Naive thymus-derived CD4-positive, alpha-beta T cell (primary cell): Measurements from ENCODE around the gene AQP5. TPM values are rescaled to one million over a fixed set of nuclear protein-coding genes. Genes with fewer than 3 reads are reported as not detected.

Experiments
- ATAC-seq: fragments of 150-1000 bp; cut with Tn5 transposase; 2 replicates; pipeline ENCODE4 v1.10.0; 2021; ENCODE audit warnings: mild to moderate bottlenecking, moderate library complexity
- CTCF ChIA-PET: fragments of 350-600 bp; sonication (Branson Sonifier 250); formaldehyde crosslinking; loops from one replicate; lab custom pipeline; 2021; ENCODE audit warnings: antibody characterized with exemption; lab: Charles Lee
- POLR2A ChIA-PET: fragments of 350-600 bp; sonication (Branson Sonifier 250); formaldehyde crosslinking; loops from one replicate; lab custom pipeline; 2021; ENCODE audit warnings: antibody characterized with exemption, inconsistent platforms; lab: Charles Lee
- DNase-seq, 9 donors: peaks; one replicate each; pipeline versions ENCODE4 v3.0.0 to v3.0.0-alpha.2; 2020 to 2022; ENCODE audit warnings: mixed read lengths in 1 of 9
- H3K27ac ChIP-seq: one replicate; pipeline ENCODE4 v1.7.0; 2013; ENCODE audit warnings: mild to moderate bottlenecking, low read depth, low read length, moderate library complexity
- H3K27me3 ChIP-seq, 2 donors: one replicate each; pipeline ENCODE4 v1.7.0; 2013; ENCODE audit warnings: low read length in 2 of 2, mild to moderate bottlenecking in 2 of 2, moderate library complexity in 2 of 2; ENCODE audit not compliant: control insufficient read depth in 2 of 2, insufficient read depth in 2 of 2
- H3K36me3 ChIP-seq, 3 experiments: 1 replicate in 2 of 3; 2 replicates in 1 of 3; pipeline ENCODE4 v1.7.0; 2013; ENCODE audit warnings: low read length in 3 of 3, mild to moderate bottlenecking in 3 of 3, moderate library complexity in 1 of 3; ENCODE audit not compliant: insufficient read depth in 3 of 3, control insufficient read depth in 2 of 3
- H3K4me1 ChIP-seq, 2 donors: one replicate each; pipeline ENCODE4 v1.7.0; 2013; ENCODE audit warnings: low read length in 2 of 2, mild to moderate bottlenecking in 2 of 2, moderate library complexity in 1 of 2; ENCODE audit not compliant: control insufficient read depth in 2 of 2, insufficient read depth in 2 of 2
- H3K4me3 ChIP-seq: 2 replicates; pipeline ENCODE4 v1.7.0; 2013; ENCODE audit warnings: mild to moderate bottlenecking, low read length
- H3K9me3 ChIP-seq, 3 experiments: 1 replicate in 2 of 3; 2 replicates in 1 of 3; pipeline ENCODE4 v1.7.0; 2013; ENCODE audit warnings: low read length in 3 of 3; ENCODE audit not compliant: control insufficient read depth in 2 of 3
- H3K27ac Mint-ChIP-seq, 9 donors: one replicate each; pipeline ENCODE4 v1.8.0; 2020 to 2022; ENCODE audit warnings: mixed read lengths in 9 of 9, mild to moderate bottlenecking in 8 of 9, moderate library complexity in 5 of 9, inconsistent platforms in 2 of 9
- H3K27me3 Mint-ChIP-seq, 5 donors: one replicate each; pipeline ENCODE4 v1.8.0; 2021 to 2022; ENCODE audit warnings: mixed read lengths in 5 of 5, mild to moderate bottlenecking in 1 of 5
- H3K36me3 Mint-ChIP-seq, 5 donors: one replicate each; pipeline ENCODE4 v1.8.0; 2020 to 2022; ENCODE audit warnings: mixed read lengths in 5 of 5, mild to moderate bottlenecking in 3 of 5, inconsistent platforms in 1 of 5
- H3K4me1 Mint-ChIP-seq, 7 donors: one replicate each; pipeline ENCODE4 v1.8.0; 2020 to 2022; ENCODE audit warnings: mixed read lengths in 7 of 7, mild to moderate bottlenecking in 3 of 7, inconsistent platforms in 1 of 7
- H3K4me3 Mint-ChIP-seq, 10 donors: one replicate each; pipeline ENCODE4 v1.8.0; 2020 to 2022; ENCODE audit warnings: mild to moderate bottlenecking in 10 of 10, mixed read lengths in 10 of 10, moderate library complexity in 6 of 10, inconsistent platforms in 2 of 10
- H3K9me3 Mint-ChIP-seq, 11 donors: one replicate each; pipeline ENCODE4 v1.8.0; 2020 to 2022; ENCODE audit warnings: mixed read lengths in 11 of 11, mild to moderate bottlenecking in 4 of 11, inconsistent platforms in 1 of 11, moderate library complexity in 1 of 11
- intact Hi-C, 2 donors: fragments of 100-400 bp; cut with micrococcal nuclease; formaldehyde crosslinking; loops; one replicate each; pipeline ENCODE4 v1.15.1; 2023
- polyA plus RNA-seq, 2 donors: library from polyadenylated mRNA; unstranded; fragments of 300-500 nt; fragmentation: Illumina TruSeq; gene quantifications; one replicate each; pipeline ENCODE4 v1.2.3, GENCODE V29; 2021
- total RNA-seq, 6 experiments: library from RNA in 5 of 6; stranded (reverse) in 5 of 6; gene quantifications; 1 replicate in 5 of 6; 2 replicates in 1 of 6; pipeline ENCODE4 v1.2.3 and lab custom pipeline; 2021 to 2026

AQP5 gene
- total and polyA plus RNA-seq, 7 experiments from 2014 or later: not detected

- POLR2A ChIA-PET: no interaction called here
- intact Hi-C loops: loop anchor here (1.0 to 2.0 kb wide), 6 partner anchors 57 to 227 kb away; partner anchors contain the start of genes RACGAP1 (in 1 of the 2) and TMBIM6 (in 1 of the 2)
- peak overlapping the region; percentile 81 for H3K4me3 ChIP-seq
- H3K4me1 ChIP-seq: peaks cover 0 to 9% of the 10 kb centered on the region in 2 donors
- no peaks in the 10 kb centered on the region for H3K9me3 ChIP-seq
- peak overlapping the region; percentile 29 to 83 (median 80) for H3K4me3 Mint-ChIP-seq
- DNase-seq (no peak), ATAC-seq (peak; percentile 5)
- peaks cover 0 to 1% (median 0%) of the 10 kb centered on the region in 11 donors for H3K9me3 Mint-ChIP-seq
- H3K27me3 Mint-ChIP-seq: peaks cover 27 to 36% (median 30%) of the 10 kb centered on the region in 5 donors
- CTCF ChIA-PET: interaction anchor here (0.7 to 4.5 kb wide), 20 partner anchors 9 to 209 kb away, joined by 3 to 42 read pairs (median 6); partner anchors contain the start of genes CERS5 and FAIM2
- no peak overlapping the region for H3K27ac Mint-ChIP-seq
- H3K36me3 Mint-ChIP-seq: no peaks in the 10 kb centered on the region
- H3K27me3 ChIP-seq: no peaks in the 10 kb centered on the region
- no peak overlapping the region for H3K27ac ChIP-seq
- peaks cover 0 to 12% (median 4%) of the 10 kb centered on the region in 7 donors for H3K4me1 Mint-ChIP-seq
- H3K36me3 ChIP-seq: no peaks in the 10 kb centered on the region
These were observed 6.1 kb downstream of the AQP5 start for GRCh38 chr12:49967777-49968250.

GRCh38 chr12:49968471-49968870, 6.8 kb downstream of the AQP5 start:
- CTCF ChIA-PET: interaction anchor here (1.5 to 4.5 kb wide), 5 partner anchors 28 to 100 kb away, joined by 3 to 42 read pairs (median 8); no protein-coding TSS in a partner anchor
- peaks cover 0 to 9% of the 10 kb centered on the region in 2 donors for H3K4me1 ChIP-seq
- H3K4me3 ChIP-seq: no peak overlapping the region
- peaks cover 23 to 30% (median 25%) of the 10 kb centered on the region in 5 donors for H3K27me3 Mint-ChIP-seq
- ATAC-seq: no peak
- no peak overlapping the region for H3K27ac ChIP-seq
- no peak for DNase-seq
- no peak overlapping the region for H3K27ac Mint-ChIP-seq
- POLR2A ChIA-PET: no interaction called here
- H3K4me1 Mint-ChIP-seq: peaks cover 0 to 12% (median 4%) of the 10 kb centered on the region in 7 donors
- peak overlapping the region in 2 of 10 donors; percentile 25 to 80 for H3K4me3 Mint-ChIP-seq
- H3K36me3 ChIP-seq: no peaks in the 10 kb centered on the region
- H3K9me3 ChIP-seq: no peaks in the 10 kb centered on the region
- no peaks in the 10 kb centered on the region for H3K27me3 ChIP-seq
- H3K9me3 Mint-ChIP-seq: peaks cover 0 to 3% (median 0%) of the 10 kb centered on the region in 11 donors
- intact Hi-C loops: no loop called here
- H3K36me3 Mint-ChIP-seq: no peaks in the 10 kb centered on the region

- H3K4me1 Mint-ChIP-seq: peaks cover 0 to 12% (median 4%) of the 10 kb centered on the region in 7 donors
- H3K36me3 Mint-ChIP-seq: no peaks in the 10 kb centered on the region
- no peaks in the 10 kb centered on the region for H3K9me3 ChIP-seq
- H3K27me3 ChIP-seq: no peaks in the 10 kb centered on the region
- peaks cover 0 to 4% (median 0%) of the 10 kb centered on the region in 11 donors for H3K9me3 Mint-ChIP-seq
- ATAC-seq: no peak
- DNase-seq: no peak
- POLR2A ChIA-PET: no interaction called here
- CTCF ChIA-PET: interaction anchor here (2.5 to 4.5 kb wide), 3 partner anchors 29 to 100 kb away, joined by 6 to 42 read pairs (median 30); no protein-coding TSS in a partner anchor
- H3K27me3 Mint-ChIP-seq: peaks cover 19 to 24% (median 22%) of the 10 kb centered on the region in 5 donors
- no peak overlapping the region for H3K4me3 ChIP-seq
- H3K4me3 Mint-ChIP-seq: peak overlapping the region in 1 of 10 donors; percentile 13
- peaks cover 0 to 9% of the 10 kb centered on the region in 2 donors for H3K4me1 ChIP-seq
- no peak overlapping the region for H3K27ac Mint-ChIP-seq
- no peak overlapping the region for H3K27ac ChIP-seq
- intact Hi-C loops: no loop called here
- no peaks in the 10 kb centered on the region for H3K36me3 ChIP-seq
These were observed 7.4 kb downstream of the AQP5 start for GRCh38 chr12:49969027-49969426.

GRCh38 chr12:49969651-49970429, 8.2 kb downstream of the AQP5 start:
- ChIA-PET POLR2A (no interaction called here), CTCF (no interaction called here)
- H3K36me3 Mint-ChIP-seq: no peaks in the 10 kb centered on the region
- Histone ChIP-seq H3K27me3 (no peaks in the 10 kb centered on the region), H3K4me1 (peaks cover 0 to 9% of the 10 kb centered on the region in 2 donors), H3K36me3 (no peaks in the 10 kb centered on the region), H3K27ac (no peak overlapping the region), H3K9me3 (no peaks in the 10 kb centered on the region), H3K4me3 (no peak overlapping the region)
- no peak overlapping the region for H3K4me3 Mint-ChIP-seq
- DNase-seq (no peak), ATAC-seq (no peak)
- peaks cover 13 to 16% (median 14%) of the 10 kb centered on the region in 5 donors for H3K27me3 Mint-ChIP-seq
- H3K27ac Mint-ChIP-seq: no peak overlapping the region
- H3K9me3 Mint-ChIP-seq: peaks cover 0 to 4% (median 0%) of the 10 kb centered on the region in 11 donors
- H3K4me1 Mint-ChIP-seq: peaks cover 0 to 12% (median 4%) of the 10 kb centered on the region in 7 donors
- intact Hi-C loops: no loop called here

GRCh38 chr12:49970658-49971057, 9.0 kb downstream of the AQP5 start:
- peaks cover 0 to 4% (median 0%) of the 10 kb centered on the region in 11 donors for H3K9me3 Mint-ChIP-seq
- no peaks in the 10 kb centered on the region for H3K36me3 ChIP-seq
- H3K27ac ChIP-seq: no peak overlapping the region
- peaks cover 0 to 12% (median 4%) of the 10 kb centered on the region in 7 donors for H3K4me1 Mint-ChIP-seq
- no peak for DNase-seq
- H3K4me3 ChIP-seq: no peak overlapping the region
- no peaks in the 10 kb centered on the region for H3K9me3 ChIP-seq
- no peaks in the 10 kb centered on the region for H3K27me3 ChIP-seq
- H3K27ac Mint-ChIP-seq: no peak overlapping the region
- CTCF ChIA-PET: no interaction called here
- H3K4me1 ChIP-seq: peaks cover 0 to 9% of the 10 kb centered on the region in 2 donors
- peaks cover 7 to 13% (median 11%) of the 10 kb centered on the region in 5 donors for H3K27me3 Mint-ChIP-seq
- no peak for ATAC-seq
- H3K36me3 Mint-ChIP-seq: no peaks in the 10 kb centered on the region
- POLR2A ChIA-PET: interaction anchor here (0.6 kb wide), 1 partner anchor 1018 kb away, joined by 3 read pairs; no protein-coding TSS in a partner anchor
- no peak overlapping the region for H3K4me3 Mint-ChIP-seq
- intact Hi-C loops: no loop called here

GRCh38 chr12:49971141-49971540, 9.5 kb downstream of the AQP5 start:
- H3K27ac ChIP-seq: no peak overlapping the region
- ChIA-PET CTCF (no interaction called here), POLR2A (no interaction called here)
- H3K9me3 ChIP-seq: no peaks in the 10 kb centered on the region
- H3K36me3 ChIP-seq: no peaks in the 10 kb centered on the region
- H3K27me3 ChIP-seq: no peaks in the 10 kb centered on the region
- intact Hi-C loops: no loop called here
- H3K4me1 ChIP-seq: peaks cover 0 to 9% of the 10 kb centered on the region in 2 donors
- ATAC-seq (no peak), DNase-seq (no peak)
- peaks cover 0 to 4% (median 0%) of the 10 kb centered on the region in 11 donors for H3K9me3 Mint-ChIP-seq
- no peak overlapping the region for H3K4me3 ChIP-seq
- H3K27me3 Mint-ChIP-seq: peaks cover 4 to 10% (median 6%) of the 10 kb centered on the region in 5 donors
- no peak overlapping the region for H3K4me3 Mint-ChIP-seq
- H3K4me1 Mint-ChIP-seq: peaks cover 0 to 12% (median 4%) of the 10 kb centered on the region in 7 donors
- no peaks in the 10 kb centered on the region for H3K36me3 Mint-ChIP-seq
- H3K27ac Mint-ChIP-seq: no peak overlapping the region
